RWPE2 (cell line): Measurements from ENCODE around the gene PRKCD.

Source experiments
- ATAC-seq: fragments of 200-7000 bp; cut with Tn5 transposase; 3 replicates; pipeline ENCODE4 v1.9.1; 2021; ENCODE audit warnings: low read depth
- DNase-seq: peaks from one replicate; pipeline ENCODE4 v3.0.0-alpha.2; 2020; ENCODE audit warnings: low spot score
- H3K27ac ChIP-seq: fragments of 450-650 bp; 2 replicates; pipeline ENCODE4 v1.5.1; 2017; ENCODE audit warnings: mild to moderate bottlenecking; ENCODE audit not compliant: poor library complexity, severe bottlenecking
- H3K27me3 ChIP-seq: fragments of 250-450 bp; sonication (Bioruptor Pico); 2 replicates; pipeline ENCODE4 v1.5.1; 2021; ENCODE audit warnings: mild to moderate bottlenecking, moderate library complexity; ENCODE audit not compliant: insufficient read depth, poor library complexity, severe bottlenecking
- H3K36me3 ChIP-seq: fragments of 250-450 bp; sonication (Bioruptor Pico); 2 replicates; pipeline ENCODE4 v1.5.1; 2020; ENCODE audit warnings: low read depth, mild to moderate bottlenecking, moderate library complexity
- H3K4me1 ChIP-seq: fragments of 250-450 bp; sonication (Bioruptor Pico); 2 replicates; pipeline ENCODE4 v1.5.1; 2021; ENCODE audit warnings: mild to moderate bottlenecking, moderate library complexity; ENCODE audit not compliant: insufficient read depth, poor library complexity, severe bottlenecking
- H3K4me3 ChIP-seq: fragments of 250-450 bp; sonication (Bioruptor Pico); 2 replicates; pipeline ENCODE4 v1.5.1; 2021; ENCODE audit warnings: mild to moderate bottlenecking, moderate library complexity; ENCODE audit not compliant: severe bottlenecking
- H3K9me3 ChIP-seq: fragments of 250-450 bp; sonication (Bioruptor Pico); 2 replicates; pipeline ENCODE4 v1.5.1; 2021; ENCODE audit warnings: mild to moderate bottlenecking, moderate library complexity; ENCODE audit not compliant: severe bottlenecking
- TF ChIP-seq, protein P1 (sequence below): fragments of 450-650 bp; IDR thresholded peaks from one replicate; pipeline ENCODE4 v1.5.1; 2017; ENCODE audit warnings: mild to moderate bottlenecking, moderate library complexity; ENCODE audit not compliant: poor library complexity, severe bottlenecking

The PRKCD gene

DNA sequence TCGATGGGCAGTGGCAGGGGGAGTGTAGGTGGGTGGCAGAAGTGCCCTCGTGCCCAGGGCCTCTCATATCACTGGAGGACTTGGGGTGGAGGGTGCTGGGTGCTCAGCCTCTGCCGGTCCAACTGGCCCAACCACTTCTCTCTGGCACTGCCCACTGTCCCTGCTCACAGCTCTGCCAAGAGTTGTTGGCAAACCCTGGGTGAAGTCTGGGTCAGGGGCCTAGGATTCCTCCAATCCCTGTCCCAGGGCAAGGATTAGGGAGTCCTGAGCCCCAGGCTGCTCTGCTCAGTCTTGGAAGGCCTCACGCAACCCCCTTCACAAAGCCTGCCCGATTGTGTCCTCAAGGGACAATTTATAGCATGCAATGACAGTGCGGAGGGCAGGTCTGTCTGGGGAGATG is 5.2 kb upstream of the PRKCD start:
- DNase-seq (no peak), ATAC-seq (peak; percentile 46)
- Histone ChIP-seq H3K4me3 (no peak overlapping the region), H3K4me1 (peaks cover 27% of the 10 kb centered on the region), H3K36me3 (no peaks in the 10 kb centered on the region), H3K27me3 (no peaks in the 10 kb centered on the region), H3K27ac (peak overlapping the region; percentile 21), H3K9me3 (no peaks in the 10 kb centered on the region)
- TF ChIP-seq, protein P1, sequence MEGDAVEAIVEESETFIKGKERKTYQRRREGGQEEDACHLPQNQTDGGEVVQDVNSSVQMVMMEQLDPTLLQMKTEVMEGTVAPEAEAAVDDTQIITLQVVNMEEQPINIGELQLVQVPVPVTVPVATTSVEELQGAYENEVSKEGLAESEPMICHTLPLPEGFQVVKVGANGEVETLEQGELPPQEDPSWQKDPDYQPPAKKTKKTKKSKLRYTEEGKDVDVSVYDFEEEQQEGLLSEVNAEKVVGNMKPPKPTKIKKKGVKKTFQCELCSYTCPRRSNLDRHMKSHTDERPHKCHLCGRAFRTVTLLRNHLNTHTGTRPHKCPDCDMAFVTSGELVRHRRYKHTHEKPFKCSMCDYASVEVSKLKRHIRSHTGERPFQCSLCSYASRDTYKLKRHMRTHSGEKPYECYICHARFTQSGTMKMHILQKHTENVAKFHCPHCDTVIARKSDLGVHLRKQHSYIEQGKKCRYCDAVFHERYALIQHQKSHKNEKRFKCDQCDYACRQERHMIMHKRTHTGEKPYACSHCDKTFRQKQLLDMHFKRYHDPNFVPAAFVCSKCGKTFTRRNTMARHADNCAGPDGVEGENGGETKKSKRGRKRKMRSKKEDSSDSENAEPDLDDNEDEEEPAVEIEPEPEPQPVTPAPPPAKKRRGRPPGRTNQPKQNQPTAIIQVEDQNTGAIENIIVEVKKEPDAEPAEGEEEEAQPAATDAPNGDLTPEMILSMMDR: no peak

DNA sequence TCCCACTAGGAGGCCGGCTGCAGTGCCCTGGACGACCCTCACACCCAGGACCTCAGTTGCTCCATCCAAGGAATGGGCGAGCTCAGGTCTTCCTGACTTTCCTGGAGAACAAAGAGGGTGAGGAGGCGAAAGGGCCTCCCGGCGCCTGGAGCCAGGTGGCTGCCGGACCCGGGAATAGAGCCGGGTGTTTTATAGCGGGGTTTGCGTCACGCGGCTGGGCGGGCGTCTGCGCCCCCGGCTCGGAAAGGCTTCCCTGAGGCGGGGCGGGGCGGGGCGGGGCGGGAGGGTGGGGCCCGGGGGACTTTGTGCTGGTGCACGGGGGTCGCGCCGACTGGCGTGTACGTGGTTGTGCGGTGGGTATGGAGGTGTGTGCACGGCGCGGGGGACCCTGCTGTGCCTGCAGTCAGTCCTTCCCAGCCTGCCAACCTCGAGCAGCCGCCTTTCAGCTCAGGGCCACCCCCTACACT is 4.6 kb upstream of the PRKCD start:
- Histone ChIP-seq H3K27ac (peak overlapping the region; percentile 21), H3K36me3 (no peaks in the 10 kb centered on the region), H3K9me3 (no peaks in the 10 kb centered on the region), H3K4me3 (no peak overlapping the region), H3K4me1 (peaks cover 25% of the 10 kb centered on the region), H3K27me3 (no peaks in the 10 kb centered on the region)
- DNase-seq: no peak
- no peak for ATAC-seq
- TF ChIP-seq, protein P1: no peak

DNA sequence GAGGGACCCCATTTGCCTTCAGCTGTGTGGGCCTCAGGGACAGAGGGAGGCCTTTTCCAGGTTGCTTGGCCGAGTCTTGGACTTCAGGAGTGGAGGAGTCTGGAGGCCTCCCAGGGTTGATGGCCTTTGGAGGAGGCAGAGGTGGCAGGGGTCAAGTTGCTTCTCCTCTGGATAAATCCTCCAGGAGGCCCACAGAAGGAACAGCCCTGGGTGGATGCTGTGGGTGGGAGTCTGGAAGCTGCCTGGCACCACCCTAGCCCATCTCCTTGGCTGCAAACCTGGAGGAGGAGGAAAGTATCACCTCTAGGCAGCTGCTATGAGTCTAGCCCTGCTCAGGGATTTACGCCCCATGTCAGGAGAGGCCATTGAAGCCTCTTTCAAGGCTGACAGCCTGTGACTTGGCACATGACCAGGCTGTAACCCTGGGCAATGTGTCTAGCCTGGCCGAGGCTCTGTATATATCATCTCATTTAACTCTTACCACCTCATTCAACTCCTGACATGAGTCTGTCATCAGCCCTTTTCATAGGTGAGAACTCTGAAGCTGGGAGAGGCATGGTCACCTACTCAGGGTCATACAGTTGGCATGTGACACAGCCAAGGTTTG is 2.9 kb upstream of the PRKCD start:
- Histone ChIP-seq H3K4me3 (no peak overlapping the region), H3K27ac (no peak overlapping the region), H3K4me1 (peaks cover 32% of the 10 kb centered on the region), H3K9me3 (no peaks in the 10 kb centered on the region), H3K27me3 (no peaks in the 10 kb centered on the region), H3K36me3 (no peaks in the 10 kb centered on the region)
- DNase-seq: no peak
- no peak for ATAC-seq
- TF ChIP-seq, protein P1: no peak

DNA sequence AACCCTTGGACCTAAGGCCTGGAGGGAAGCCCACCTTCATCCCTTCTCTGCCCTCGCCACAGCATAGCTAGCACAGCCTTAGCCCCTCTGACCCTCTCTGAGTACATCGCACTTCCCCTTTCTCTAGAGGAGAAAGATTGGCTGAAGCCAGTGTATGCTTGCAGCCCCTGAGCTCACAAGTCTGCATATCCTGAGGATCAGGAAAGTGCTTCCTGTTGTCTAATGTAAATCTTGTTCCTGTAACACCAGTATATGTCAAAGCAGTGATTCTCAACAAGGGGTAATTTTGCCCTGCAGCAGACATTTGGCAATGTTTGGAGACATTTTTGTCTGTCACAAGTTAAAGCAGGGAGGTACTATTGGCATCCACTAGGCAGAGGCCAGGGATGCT is 2.2 kb upstream of the PRKCD start:
- TF ChIP-seq, protein P1: no peak
- DNase-seq (no peak), ATAC-seq (no peak)
- Histone ChIP-seq H3K4me1 (peaks cover 33% of the 10 kb centered on the region), H3K4me3 (no peak overlapping the region), H3K27ac (no peak overlapping the region), H3K9me3 (no peaks in the 10 kb centered on the region), H3K27me3 (no peaks in the 10 kb centered on the region), H3K36me3 (no peaks in the 10 kb centered on the region)
